ENCODE results near the gene CHFR.
A peak's percentile ranks its signal among the peaks of the same experiment; 100 is the strongest.

Gene CHFR

GRCh38 chr12:132835076-132836025 is 52.1 kb downstream of the CHFR start:
- no peaks in the 10 kb centered on the region for H3K27me3 ChIP-seq
- no peaks in the 10 kb centered on the region for H3K4me1 ChIP-seq
- TF ChIP-seq CTCF (IDR thresholded peaks at IDR 0.05; ENCODE audit: low read depth, low read length) = no peak
- no peak overlapping the region for H3K4me3 ChIP-seq (ENCODE audit: low read depth, low read length)
- peaks cover 4% of the 10 kb centered on the region; the same call in 1 of the 2 replicates for H3K36me3 ChIP-seq
- H3K9me3 ChIP-seq = no peaks in the 10 kb centered on the region
- DNase-seq = no peak

GRCh38 chr12:132834181-132834711 is 53.2 kb downstream of the CHFR start:
- DNase-seq = no peak
- no peaks in the 10 kb centered on the region for H3K27me3 ChIP-seq
- TF ChIP-seq CTCF (IDR thresholded peaks at IDR 0.05; ENCODE audit: low read depth, low read length) = no peak
- no peaks in the 10 kb centered on the region for H3K9me3 ChIP-seq
- H3K4me3 ChIP-seq (ENCODE audit: low read depth, low read length) = no peak overlapping the region
- H3K36me3 ChIP-seq = no peaks in the 10 kb centered on the region
- H3K4me1 ChIP-seq = no peaks in the 10 kb centered on the region

- H3K4me1 ChIP-seq = no peaks in the 10 kb centered on the region
- no peak for TF ChIP-seq CTCF (IDR thresholded peaks at IDR 0.05; ENCODE audit: low read depth, low read length)
- no peak for DNase-seq
- H3K36me3 ChIP-seq = no peaks in the 10 kb centered on the region
- H3K9me3 ChIP-seq = no peaks in the 10 kb centered on the region
- H3K4me3 ChIP-seq (ENCODE audit: low read depth, low read length) = no peak overlapping the region
- H3K27me3 ChIP-seq = no peaks in the 10 kb centered on the region
Observed at GRCh38 chr12:132833341-132833740, 54.1 kb downstream of the CHFR start.

GRCh38 chr12:132831771-132832170 is 55.6 kb downstream of the CHFR start:
- Histone ChIP-seq H3K9me3 (no peaks in the 10 kb centered on the region), H3K4me3 (ENCODE audit: low read depth, low read length) (no peak overlapping the region), H3K36me3 (peaks cover 6% of the 10 kb centered on the region), H3K4me1 (no peaks in the 10 kb centered on the region), H3K27me3 (no peaks in the 10 kb centered on the region)
- DNase-seq = no peak
- TF ChIP-seq CTCF (IDR thresholded peaks at IDR 0.05; ENCODE audit: low read depth, low read length) = no peak

GRCh38 chr12:132828706-132829534 is 58.5 kb downstream of the CHFR start, which contains the start of gene GOLGA3:
Gene GOLGA3 (minus strand): TSS chr12:132828869. CDS start chr12:132822128, 6,741 bp downstream.
- DNase-seq = peak; percentile 95
- Histone ChIP-seq H3K27me3 (no peaks in the 10 kb centered on the region), H3K9me3 (no peaks in the 10 kb centered on the region), H3K36me3 (peaks cover 24% of the 10 kb centered on the region), H3K4me3 (ENCODE audit: low read depth, low read length) (peak within 1 kb of the TSS; percentile 69), H3K4me1 (no peaks in the 10 kb centered on the region)
- no peak for TF ChIP-seq CTCF (IDR thresholded peaks at IDR 0.05; ENCODE audit: low read depth, low read length)

All from BE2C (cell line).